Caco-2 (cell line): Measurements from ENCODE around the gene MAP4K4. TPM values are rescaled to one million over a fixed set of nuclear protein-coding genes. Genes with fewer than 3 reads are reported as not detected.

ENCODE experiments used
- BruUV-seq: library from RNA; stranded (reverse); fragments of 400-500 nt; replicated peaks from 2 replicates; lab custom pipeline; 2021; lab: Mats Ljungman, UMichigan
- CTCF ChIA-PET: fragments of 300-600 bp; sonication (Branson Sonifier 250); formaldehyde crosslinking; loops from one replicate; lab custom pipeline; 2022; ENCODE audit warnings: antibody characterized with exemption; lab: Charles Lee
- POLR2A ChIA-PET: fragments of 300-600 bp; sonication (Branson Sonifier 250); formaldehyde crosslinking; loops from one replicate; lab custom pipeline; 2022; ENCODE audit warnings: antibody characterized with exemption; lab: Charles Lee
- DNase-seq, 2 experiments: peaks; one replicate each; pipeline versions ENCODE4 v3.0.0 to v3.0.0-alpha.2; 2020 to 2022
- H3K27me3 ChIP-seq: replicated peaks from 2 replicates; pipeline ENCODE4 v1.6.0; 2011; ENCODE audit warnings: low read length; ENCODE audit not compliant: control insufficient read depth, insufficient read depth
- H3K36me3 ChIP-seq: 2 replicates; pipeline ENCODE4 v1.5.1; 2011; ENCODE audit warnings: low read length; ENCODE audit not compliant: control insufficient read depth, insufficient read depth
- H3K4me1 ChIP-seq: fragments of 250-450 bp; sonication (Bioruptor Pico); 2 replicates; pipeline ENCODE4 v1.5.1; 2020; ENCODE audit warnings: mild to moderate bottlenecking
- H3K4me3 ChIP-seq: 2 replicates; pipeline ENCODE4 v1.5.1; 2011; ENCODE audit warnings: low read depth, mild to moderate bottlenecking, control low read depth, low read length
- H3K9me3 ChIP-seq: fragments of 250-450 bp; sonication (Bioruptor Pico); 2 replicates; pipeline ENCODE4 v1.5.1; 2020; ENCODE audit warnings: mild to moderate bottlenecking, moderate library complexity
- H3K27ac Mint-ChIP-seq: one replicate; pipeline ENCODE4 v1.8.0; 2022; ENCODE audit warnings: mixed read lengths; ENCODE audit not compliant: unreplicated experiment
- H3K27me3 Mint-ChIP-seq: one replicate; pipeline ENCODE4 v1.8.0; 2022; ENCODE audit warnings: mixed read lengths; ENCODE audit not compliant: insufficient read depth, unreplicated experiment
- H3K36me3 Mint-ChIP-seq: one replicate; pipeline ENCODE4 v1.8.0; 2022; ENCODE audit warnings: mild to moderate bottlenecking, mixed read lengths; ENCODE audit not compliant: insufficient read depth, unreplicated experiment
- H3K4me1 Mint-ChIP-seq: one replicate; pipeline ENCODE4 v1.8.0; 2022; ENCODE audit warnings: low read depth, mixed read lengths; ENCODE audit not compliant: unreplicated experiment
- H3K4me3 Mint-ChIP-seq: one replicate; pipeline ENCODE4 v1.8.0; 2022; ENCODE audit warnings: mild to moderate bottlenecking, moderate library complexity, mixed read lengths; ENCODE audit not compliant: unreplicated experiment
- H3K9me3 Mint-ChIP-seq: one replicate; pipeline ENCODE4 v1.8.0; 2022; ENCODE audit warnings: mixed read lengths; ENCODE audit not compliant: unreplicated experiment
- CTCF ChIP-seq, 2 experiments: fragments of 200-600 bp in 1 of 2; IDR thresholded peaks; 1 replicate in 1 of 2; 2 replicates in 1 of 2; pipeline versions ENCODE4 v1.5.1 to v1.8.0; 2011 to 2022; ENCODE audit warnings: antibody characterized with exemption in 1 of 2, control low read depth in 1 of 2, inconsistent platforms in 1 of 2, low read depth in 1 of 2, low read length in 1 of 2, mild to moderate bottlenecking in 1 of 2, moderate library complexity in 1 of 2; ENCODE audit not compliant: insufficient read depth in 1 of 2, severe bottlenecking in 1 of 2, unreplicated experiment in 1 of 2
- intact Hi-C: fragments of 100-400 bp; cut with micrococcal nuclease; formaldehyde crosslinking; loops from one replicate; pipeline ENCODE4 v1.10.0; 2022; ENCODE audit not compliant: unreplicated experiment
- total RNA-seq: library from RNA; stranded (reverse); gene quantifications from 2 replicates; pipeline ENCODE4 v1.2.3, GENCODE V29; 2022

Gene MAP4K4
- total RNA-seq, 1 experiment from 2014 or later = 257 TPM

- peaks cover 2% of the 10 kb centered on the region; the same call in 1 of the 2 replicates for H3K36me3 ChIP-seq
- Mint-ChIP-seq H3K4me3 (no peak overlapping the region), H3K27ac (no peak overlapping the region), H3K4me1 (peaks cover 17% of the 10 kb centered on the region), H3K27me3 (no peaks in the 10 kb centered on the region), H3K9me3 (no peaks in the 10 kb centered on the region), H3K36me3 (peaks cover 88% of the 10 kb centered on the region)
- no peaks in the 10 kb centered on the region for H3K27me3 ChIP-seq
- CTCF ChIA-PET = no interaction called here
- H3K9me3 ChIP-seq = no peaks in the 10 kb centered on the region
- intact Hi-C loops = no loop called here
- peak in 1 of 2 experiments; percentile 26 for TF ChIP-seq CTCF (IDR thresholded peaks at IDR 0.05; ENCODE audit: insufficient read depth in 1 of 2, low read depth in 1 of 2, low read length in 1 of 2, severe bottlenecking in 1 of 2, unreplicated experiment in 1 of 2)
- DNase-seq = peak in 1 of 2 experiments; percentile 15
- no TSS peak for BruUV-seq
- H3K4me3 ChIP-seq = no peak overlapping the region
- POLR2A ChIA-PET = no interaction called here
- peaks cover 13% of the 10 kb centered on the region; the same call in 1 of the 2 replicates for H3K4me1 ChIP-seq
Observed at GRCh38 chr2:101860157-101860556, 162.7 kb downstream of the MAP4K4 start.

GRCh38 chr2:101860782-101861181 lies 163.3 kb downstream of the MAP4K4 start:
- Histone ChIP-seq H3K27me3 (no peaks in the 10 kb centered on the region), H3K4me1 (peaks cover 9% of the 10 kb centered on the region; the same call in 1 of the 2 replicates), H3K9me3 (no peaks in the 10 kb centered on the region), H3K36me3 (peaks cover 2% of the 10 kb centered on the region; the same call in 1 of the 2 replicates), H3K4me3 (no peak overlapping the region)
- no peak for DNase-seq
- Mint-ChIP-seq H3K4me1 (peaks cover 14% of the 10 kb centered on the region), H3K27ac (no peak overlapping the region), H3K9me3 (no peaks in the 10 kb centered on the region), H3K4me3 (no peak overlapping the region), H3K36me3 (peaks cover 90% of the 10 kb centered on the region), H3K27me3 (no peaks in the 10 kb centered on the region)
- POLR2A ChIA-PET = no interaction called here
- BruUV-seq = no TSS peak
- intact Hi-C loops = no loop called here
- CTCF ChIA-PET = no interaction called here
- no peak for TF ChIP-seq CTCF (IDR thresholded peaks at IDR 0.05; ENCODE audit: insufficient read depth in 1 of 2, low read depth in 1 of 2, low read length in 1 of 2, severe bottlenecking in 1 of 2, unreplicated experiment in 1 of 2)

- CTCF ChIA-PET = no interaction called here
- no peaks in the 10 kb centered on the region; the same call in 1 of the 2 replicates for H3K36me3 ChIP-seq
- no peaks in the 10 kb centered on the region for H3K9me3 Mint-ChIP-seq
- peaks cover 9% of the 10 kb centered on the region; the same call in 1 of the 2 replicates for H3K4me1 ChIP-seq
- intact Hi-C loops = no loop called here
- POLR2A ChIA-PET = no interaction called here
- H3K4me3 ChIP-seq = no peak overlapping the region
- H3K27me3 ChIP-seq = no peaks in the 10 kb centered on the region
- H3K36me3 Mint-ChIP-seq = peaks cover 91% of the 10 kb centered on the region
- H3K9me3 ChIP-seq = no peaks in the 10 kb centered on the region
- peaks cover 11% of the 10 kb centered on the region for H3K4me1 Mint-ChIP-seq
- no peak for DNase-seq
- BruUV-seq = no TSS peak
- TF ChIP-seq CTCF (IDR thresholded peaks at IDR 0.05; ENCODE audit: insufficient read depth in 1 of 2, low read depth in 1 of 2, low read length in 1 of 2, severe bottlenecking in 1 of 2, unreplicated experiment in 1 of 2) = no peak
- H3K4me3 Mint-ChIP-seq = no peak overlapping the region
- no peak overlapping the region for H3K27ac Mint-ChIP-seq
- no peaks in the 10 kb centered on the region for H3K27me3 Mint-ChIP-seq
Observed at GRCh38 chr2:101861382-101861781, 163.9 kb downstream of the MAP4K4 start.
